ENCODE results near the gene DNAH3.
"Not testable (repeated sequence)": the region's sequence is repeated elsewhere in the genome, so short reads cannot be mapped to it uniquely, and the experiment has no call there.

The DNAH3 gene

GRCh38 chr16:20931066-20931600 is 219.5 kb downstream of the DNAH3 start:
- no peak for DNase-seq

- no peak for DNase-seq
These were observed 220.3 kb downstream of the DNAH3 start for GRCh38 chr16:20930365-20930690.

GRCh38 chr16:20929676-20930364 is 220.8 kb downstream of the DNAH3 start:
- DNase-seq, result not testable (repeated sequence)

GRCh38 chr16:20928774-20929411 is 221.8 kb downstream of the DNAH3 start:
- no peak for DNase-seq

GRCh38 chr16:20925751-20926150 is 224.9 kb downstream of the DNAH3 start:
- no peak for DNase-seq

GRCh38 chr16:20923876-20924275 is 226.8 kb downstream of the DNAH3 start:
- DNase-seq, result no peak

- DNase-seq, result no peak
These were observed 229.8 kb downstream of the DNAH3 start for GRCh38 chr16:20920799-20921198.

GRCh38 chr16:20920091-20920490 is 230.6 kb downstream of the DNAH3 start:
- DNase-seq, result no peak

- DNase-seq, result no peak
These were observed 232.0 kb downstream of the DNAH3 start for GRCh38 chr16:20918486-20919239.

- no peak for DNase-seq
These were observed 233.7 kb downstream of the DNAH3 start for GRCh38 chr16:20916942-20917341.

- DNase-seq, result no peak
These were observed 234.4 kb downstream of the DNAH3 start for GRCh38 chr16:20916289-20916688.

GRCh38 chr16:20911361-20911760 is 239.3 kb downstream of the DNAH3 start:
- no peak for DNase-seq

GRCh38 chr16:20910781-20911321 is 239.8 kb downstream of the DNAH3 start:
- DNase-seq, result no peak

- DNase-seq, result no peak
These were observed 244.0 kb downstream of the DNAH3 start for GRCh38 chr16:20906341-20907255.

GRCh38 chr16:20905576-20905975 is 245.1 kb downstream of the DNAH3 start:
- DNase-seq, result no peak

- no peak for DNase-seq
These were observed 246.1 kb downstream of the DNAH3 start for GRCh38 chr16:20904507-20905081.

GRCh38 chr16:20903899-20904506 is 246.6 kb downstream of the DNAH3 start:
- DNase-seq, result no peak

GRCh38 chr16:20903116-20903898 is 247.3 kb downstream of the DNAH3 start:
- DNase-seq, result no peak

GRCh38 chr16:20902426-20902825 is 248.2 kb downstream of the DNAH3 start:
- DNase-seq, result no peak

- DNase-seq, result peak; percentile 33
These were observed 249.1 kb downstream of the DNAH3 start for GRCh38 chr16:20901436-20902112.

Measured in activated T-cell treated with anti-CD3 and anti-CD28 coated beads, Interleukin-2, amount 50 U/mL, for 1 hour (primary cell).